Smooth muscle cell (in vitro differentiated cells): ENCODE data around the gene CDH10. TPM values are rescaled to one million over a fixed set of nuclear protein-coding genes. Genes with fewer than 3 reads are reported as not detected.

Source experiments
- DNase-seq: peaks from one replicate; lab custom pipeline; 2025; ENCODE audit not compliant: unreplicated experiment; lab: John Stamatoyannopoulos, UW
- H2AFZ ChIP-seq: fragments of 200-600 bp; sonication (generic); 2 replicates; pipeline ENCODE4 v1.6.0; 2016; ENCODE audit warnings: antibody characterized with exemption, low read depth, mild to moderate bottlenecking
- H3F3A ChIP-seq: fragments of 200-600 bp; sonication (generic); 2 replicates; pipeline ENCODE4 v1.6.0; 2017; ENCODE audit warnings: antibody characterized with exemption, low read depth
- H3K27ac ChIP-seq: fragments of 200-600 bp; sonication (generic); 2 replicates; pipeline ENCODE4 v1.5.1; 2016; ENCODE audit warnings: low read depth, mild to moderate bottlenecking
- H3K27me3 ChIP-seq: fragments of 200-600 bp; sonication (generic); 2 replicates; pipeline ENCODE4 v1.6.1; 2016; ENCODE audit warnings: low read depth, mild to moderate bottlenecking
- H3K36me3 ChIP-seq: fragments of 200-600 bp; sonication (generic); 2 replicates; pipeline ENCODE4 v1.5.1; 2016; ENCODE audit warnings: low read depth
- H3K4me1 ChIP-seq: fragments of 200-600 bp; sonication (generic); 2 replicates; pipeline ENCODE4 v1.5.1; 2016; ENCODE audit warnings: low read depth
- H3K4me2 ChIP-seq: fragments of 200-600 bp; sonication (generic); 2 replicates; pipeline ENCODE4 v1.6.0; 2016; ENCODE audit warnings: mild to moderate bottlenecking
- H3K4me3 ChIP-seq: fragments of 200-600 bp; sonication (generic); 2 replicates; pipeline ENCODE4 v1.5.1; 2016; ENCODE audit warnings: mild to moderate bottlenecking
- H3K79me2 ChIP-seq: fragments of 200-600 bp; sonication (generic); 2 replicates; pipeline ENCODE4 v1.6.0; 2016; ENCODE audit warnings: low read depth, mild to moderate bottlenecking
- H3K9ac ChIP-seq: fragments of 200-600 bp; sonication (generic); 2 replicates; pipeline ENCODE4 v1.6.0; 2016; ENCODE audit warnings: low read depth
- H3K9me3 ChIP-seq: fragments of 200-600 bp; sonication (generic); replicated peaks from 2 replicates; pipeline ENCODE4 v1.5.1; 2016; ENCODE audit warnings: low read depth
- H4K20me1 ChIP-seq: fragments of 200-600 bp; sonication (generic); 2 replicates; pipeline ENCODE4 v1.6.0; 2016; ENCODE audit warnings: low read depth
- WGBS: methylation state at CpG from one replicate; pipeline ENCODE4 v1.1.7; 2016; ENCODE audit warnings: low lambda C conversion rate; 5-methylcytosine and 5-hydroxymethylcytosine counted together
- polyA plus RNA-seq: library from polyadenylated mRNA; unstranded; fragments of >200 nt; fragmentation: Nextera tagmentation; extraction: Ambion mirVana; gene quantifications from 2 replicates; pipeline ENCODE4 v1.2.1, GENCODE V29; 2016
- total RNA-seq: library from RNA; depleted of rRNA; stranded (reverse); fragments of >200 nt; gene quantifications from 2 replicates; pipeline ENCODE4 v1.2.3, GENCODE V29; 2014
- TF ChIP-seq, protein P1 (sequence below): fragments of 200-600 bp; sonication (generic); IDR thresholded peaks from 2 replicates; pipeline ENCODE4 v1.5.1; 2017; ENCODE audit warnings: borderline replicate concordance, mild to moderate bottlenecking, antibody characterized with exemption; ENCODE audit not compliant: insufficient read depth, poor library complexity, severe bottlenecking

Gene CDH10
- total and polyA plus RNA-seq, 2 experiments from 2014 or later, result 0.66 to 2.2 TPM

DNA sequence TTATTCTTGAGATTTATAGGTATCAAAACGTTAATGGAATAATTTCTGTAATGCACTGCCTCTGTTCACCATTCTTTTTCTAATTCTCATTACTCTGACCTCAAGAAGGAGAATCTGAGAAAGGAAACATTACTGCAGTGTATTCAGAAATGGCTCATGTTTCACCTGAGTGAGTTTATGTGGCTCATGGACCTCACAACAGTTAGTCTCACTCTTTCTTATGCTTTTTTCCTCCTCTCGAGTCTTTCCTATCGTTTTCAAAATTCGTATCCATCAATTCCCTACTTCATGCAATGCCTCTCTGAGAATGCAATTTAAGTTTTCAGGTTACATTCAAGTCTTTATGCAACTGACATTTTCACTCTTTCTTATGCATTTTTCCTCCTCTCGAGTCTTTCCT, 9.6 kb downstream of the CDH10 start:
- Histone ChIP-seq H3K4me1 (no peaks in the 10 kb centered on the region), H3K79me2 (no peaks in the 10 kb centered on the region), H2AFZ (no peak overlapping the region), H3K36me3 (no peaks in the 10 kb centered on the region), H3K27ac (no peak overlapping the region), H3K27me3 (no peaks in the 10 kb centered on the region), H3F3A (no peaks in the 10 kb centered on the region), H3K4me3 (no peak overlapping the region), H3K4me2 (no peak overlapping the region), H3K9me3 (no peaks in the 10 kb centered on the region), H4K20me1 (no peaks in the 10 kb centered on the region), H3K9ac (no peak overlapping the region)
- 58% methylated on average over 5 of the region's 5 CpGs for WGBS
- DNase-seq, result no peak
- TF ChIP-seq, protein P1, sequence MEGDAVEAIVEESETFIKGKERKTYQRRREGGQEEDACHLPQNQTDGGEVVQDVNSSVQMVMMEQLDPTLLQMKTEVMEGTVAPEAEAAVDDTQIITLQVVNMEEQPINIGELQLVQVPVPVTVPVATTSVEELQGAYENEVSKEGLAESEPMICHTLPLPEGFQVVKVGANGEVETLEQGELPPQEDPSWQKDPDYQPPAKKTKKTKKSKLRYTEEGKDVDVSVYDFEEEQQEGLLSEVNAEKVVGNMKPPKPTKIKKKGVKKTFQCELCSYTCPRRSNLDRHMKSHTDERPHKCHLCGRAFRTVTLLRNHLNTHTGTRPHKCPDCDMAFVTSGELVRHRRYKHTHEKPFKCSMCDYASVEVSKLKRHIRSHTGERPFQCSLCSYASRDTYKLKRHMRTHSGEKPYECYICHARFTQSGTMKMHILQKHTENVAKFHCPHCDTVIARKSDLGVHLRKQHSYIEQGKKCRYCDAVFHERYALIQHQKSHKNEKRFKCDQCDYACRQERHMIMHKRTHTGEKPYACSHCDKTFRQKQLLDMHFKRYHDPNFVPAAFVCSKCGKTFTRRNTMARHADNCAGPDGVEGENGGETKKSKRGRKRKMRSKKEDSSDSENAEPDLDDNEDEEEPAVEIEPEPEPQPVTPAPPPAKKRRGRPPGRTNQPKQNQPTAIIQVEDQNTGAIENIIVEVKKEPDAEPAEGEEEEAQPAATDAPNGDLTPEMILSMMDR, result no peak

DNA sequence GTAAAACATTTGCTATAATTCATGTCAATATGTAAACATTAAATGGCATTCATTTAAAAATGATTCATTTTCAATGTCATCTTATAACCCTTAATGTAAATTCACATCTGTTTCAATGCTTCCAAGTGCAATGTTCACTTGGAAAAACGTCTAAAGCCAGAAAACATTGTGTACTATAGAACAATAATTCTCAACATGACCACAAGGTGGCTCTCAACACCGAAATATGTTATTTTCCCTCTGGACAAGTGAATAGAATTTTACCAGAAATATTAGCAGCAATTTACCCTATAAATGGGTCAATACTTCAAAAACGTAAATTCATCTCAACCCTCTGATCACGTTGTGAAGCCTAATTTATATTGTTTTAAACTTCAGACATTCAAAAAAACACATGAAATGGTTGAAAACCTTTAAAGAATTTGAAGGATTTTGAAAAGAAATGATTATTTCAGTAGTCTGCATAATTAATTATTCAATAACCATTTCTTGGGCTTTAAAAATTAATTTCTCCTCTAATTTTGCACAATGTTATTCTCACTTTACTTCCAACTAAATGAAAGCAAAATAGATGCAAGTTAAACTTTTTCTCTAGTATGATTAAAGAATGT, 11.0 kb downstream of the CDH10 start:
- Histone ChIP-seq H3K4me3 (no peak overlapping the region), H3K27me3 (no peaks in the 10 kb centered on the region), H3K4me2 (no peak overlapping the region), H4K20me1 (no peaks in the 10 kb centered on the region), H3K9ac (no peak overlapping the region), H3F3A (no peaks in the 10 kb centered on the region), H3K36me3 (no peaks in the 10 kb centered on the region), H3K79me2 (no peaks in the 10 kb centered on the region), H3K9me3 (no peaks in the 10 kb centered on the region), H2AFZ (peak overlapping the region; percentile 35), H3K4me1 (no peaks in the 10 kb centered on the region), H3K27ac (no peak overlapping the region)
- TF ChIP-seq, protein P1, result peak; percentile 69
- no peak for DNase-seq
- under 1% methylated on average over 4 of the region's 4 CpGs for WGBS

DNA sequence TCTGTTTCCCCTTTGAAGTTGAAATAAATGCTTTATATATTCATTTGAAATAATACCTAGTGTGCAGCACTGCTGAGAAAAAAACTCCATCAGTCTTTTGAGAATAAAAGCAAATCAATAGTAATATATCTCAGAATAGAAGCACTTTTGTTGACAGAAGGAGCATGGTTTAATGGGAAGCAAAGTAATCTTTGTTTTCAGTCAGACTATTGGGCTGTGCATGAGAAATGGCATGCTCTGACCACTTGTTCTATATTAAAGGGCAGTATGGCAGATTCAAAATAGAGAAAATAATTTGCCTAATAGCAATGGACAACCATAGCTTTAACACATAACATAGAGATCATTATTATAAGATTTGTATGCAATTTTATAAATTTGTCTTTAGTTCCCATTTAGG, 12.4 kb downstream of the CDH10 start:
- no peaks in the 10 kb centered on the region for H3K9me3 ChIP-seq
- TF ChIP-seq, protein P1, result no peak
- H3K27me3 ChIP-seq, result no peaks in the 10 kb centered on the region
- H3K9ac ChIP-seq, result no peak overlapping the region
- no peaks in the 10 kb centered on the region for H3K79me2 ChIP-seq
- H2AFZ ChIP-seq, result no peak overlapping the region
- H4K20me1 ChIP-seq, result no peaks in the 10 kb centered on the region
- no peak overlapping the region for H3K4me2 ChIP-seq
- H3K36me3 ChIP-seq, result no peaks in the 10 kb centered on the region
- no peak overlapping the region for H3K27ac ChIP-seq
- no peaks in the 10 kb centered on the region for H3F3A ChIP-seq
- H3K4me1 ChIP-seq, result no peaks in the 10 kb centered on the region
- no peak overlapping the region for H3K4me3 ChIP-seq
- no peak for DNase-seq

GRCh38 chr5:24630918-24631317, 13.9 kb downstream of the CDH10 start:
- Histone ChIP-seq H3K4me3 (no peak overlapping the region), H3K4me1 (no peaks in the 10 kb centered on the region), H3K4me2 (no peak overlapping the region), H3F3A (no peaks in the 10 kb centered on the region), H3K36me3 (no peaks in the 10 kb centered on the region), H3K79me2 (no peaks in the 10 kb centered on the region), H2AFZ (no peak overlapping the region), H3K27ac (no peak overlapping the region), H3K9ac (no peak overlapping the region), H3K27me3 (no peaks in the 10 kb centered on the region), H3K9me3 (no peaks in the 10 kb centered on the region), H4K20me1 (no peaks in the 10 kb centered on the region)
- DNase-seq, result no peak
- TF ChIP-seq, protein P1, result no peak
